K562 (cell line): ENCODE data around the gene NAA10. TPM values are rescaled to one million over a fixed set of nuclear protein-coding genes. Genes with fewer than 3 reads are reported as not detected.
A peak's percentile ranks its signal among the peaks of the same experiment; 100 is the strongest.
"Not testable (repeated sequence)": the region's sequence is repeated elsewhere in the genome, so short reads cannot be mapped to it uniquely, and the experiment has no call there.

ENCODE experiments used
- ATAC-seq: fragments of 200-7000 bp; cut with Tn5 transposase; 3 replicates; pipeline ENCODE4 v1.9.1; 2020; ENCODE audit warnings: moderate library complexity
- BruUV-seq: library from RNA; stranded (reverse); fragments of 400-500 nt; replicated peaks from 2 replicates; lab custom pipeline; 2021; lab: Mats Ljungman, UMichigan
- CTCF ChIA-PET: fragments of 300-600 bp; formaldehyde crosslinking; extraction: SDS; loops from one replicate; lab custom pipeline; 2021; ENCODE audit warnings: low intra/inter-chr PET ratio; lab: Yijun Ruan, JAX
- POLR2A ChIA-PET: fragments of 300-600, 350-650 bp; sonication (Branson Sonifier 250); formaldehyde crosslinking; extraction: SDS; loops from one replicate; lab custom pipeline; 2021; ENCODE audit warnings: antibody characterized with exemption, inconsistent platforms; lab: Yijun Ruan, JAX
- DNase-seq, 4 experiments: peaks; one replicate each; pipeline versions ENCODE4 v3.0.0 to v3.0.0-alpha.2; 2011 to 2018; ENCODE audit warnings: low spot score in 3 of 4, mixed read lengths in 3 of 4; ENCODE audit errors: extremely low read depth in 1 of 4
- FAIRE-seq: peaks from 2 replicates; lab custom pipeline; 2011; peaks lifted over from hg19 to GRCh38; lab: Jason Lieb, UNC
- H2AFZ ChIP-seq: 2 replicates; pipeline ENCODE4 v1.6.0; 2011; ENCODE audit warnings: low read depth, low read length, control low read depth, inconsistent platforms
- H3K27ac ChIP-seq: fragments of 200-600 bp; 3 replicates; pipeline ENCODE4 v1.8.0; 2011; ENCODE audit warnings: low read depth, mild to moderate bottlenecking, control low read depth, inconsistent platforms, low read length, moderate library complexity, mixed read lengths; ENCODE audit errors: extremely low read depth
- H3K27me3 ChIP-seq, 2 experiments: fragments of 300-600 bp in 1 of 2; 2 replicates in 1 of 2; 3 replicates in 1 of 2; pipeline versions ENCODE4 v1.6.0 to v1.8.0; 2011; ENCODE audit warnings: inconsistent platforms in 2 of 2, low read length in 2 of 2, mild to moderate bottlenecking in 1 of 2, mixed read lengths in 1 of 2, moderate library complexity in 1 of 2; ENCODE audit not compliant: control insufficient read depth in 2 of 2, insufficient read depth in 2 of 2
- H3K36me3 ChIP-seq: fragments of 300-600 bp; 3 replicates; pipeline ENCODE4 v1.8.0; 2011; ENCODE audit warnings: mild to moderate bottlenecking, low read length, inconsistent platforms; ENCODE audit not compliant: control insufficient read depth, insufficient read depth
- H3K4me1 ChIP-seq, 2 experiments: fragments of 200-600 bp in 1 of 2; replicated peaks in 1 of 2; 2 replicates in 1 of 2; 3 replicates in 1 of 2; pipeline versions ENCODE4 v1.5.1 to v1.8.0; 2011; ENCODE audit warnings: inconsistent platforms in 2 of 2, low read length in 2 of 2, mild to moderate bottlenecking in 1 of 2, mixed read lengths in 1 of 2, moderate library complexity in 1 of 2; ENCODE audit not compliant: control insufficient read depth in 2 of 2, insufficient read depth in 2 of 2
- H3K4me2 ChIP-seq: 2 replicates; pipeline ENCODE4 v1.6.1; 2011; ENCODE audit warnings: low read length, control low read depth, inconsistent platforms, mixed read lengths; ENCODE audit not compliant: insufficient read depth
- H3K4me3 ChIP-seq: fragments of 200-600 bp; sonication (generic), shearing (Covaris generic); 2 replicates; pipeline ENCODE4 v1.5.1; 2016; ENCODE audit warnings: control low read depth, inconsistent platforms
- H3K79me2 ChIP-seq: fragments of 200-600 bp; 3 replicates; pipeline ENCODE4 v1.8.0; 2011; ENCODE audit warnings: low read length, inconsistent platforms; ENCODE audit not compliant: control insufficient read depth, insufficient read depth
- H3K9ac ChIP-seq, 2 experiments: 2 replicates each; pipeline versions ENCODE4 v1.6.0 to v1.6.1; 2011; ENCODE audit warnings: low read depth in 2 of 2, low read length in 2 of 2, control low read depth in 1 of 2, inconsistent platforms in 1 of 2, mild to moderate bottlenecking in 1 of 2, mixed read lengths in 1 of 2; ENCODE audit not compliant: insufficient read depth in 1 of 2
- H3K9me1 ChIP-seq: one replicate; pipeline ENCODE4 v1.6.0; 2011; ENCODE audit warnings: inconsistent platforms, mild to moderate bottlenecking, low read length, moderate library complexity; ENCODE audit not compliant: control insufficient read depth, insufficient read depth
- H3K9me3 ChIP-seq: replicated peaks from 2 replicates; pipeline ENCODE4 v1.5.1; 2011; ENCODE audit warnings: low read depth, low read length, inconsistent platforms; ENCODE audit not compliant: control insufficient read depth, insufficient read depth
- H4K20me1 ChIP-seq: replicated peaks from 2 replicates; pipeline ENCODE4 v1.6.1; 2011; ENCODE audit warnings: low read length, inconsistent platforms, mixed read lengths; ENCODE audit not compliant: control insufficient read depth, insufficient read depth
- GTF2F1 ChIP-seq: IDR thresholded peaks from 2 replicates; pipeline ENCODE4 v1.6.1; 2011; ENCODE audit warnings: low read depth, low read length, improper control_type of control experiment
- KLF6 ChIP-seq: fragments of 250-450 bp; sonication (Bioruptor Pico); IDR thresholded peaks from 2 replicates; pipeline ENCODE4 v1.4.0; 2020; ENCODE audit warnings: mild to moderate bottlenecking, moderate library complexity, borderline replicate concordance
- NBN ChIP-seq: fragments of 450-650 bp; IDR thresholded peaks from 2 replicates; pipeline ENCODE4 v1.6.1; 2016; ENCODE audit warnings: low read depth, mild to moderate bottlenecking
- RUNX1 ChIP-seq: sonication (generic); IDR thresholded peaks from 2 replicates; pipeline ENCODE4 v1.6.1; 2016; ENCODE audit warnings: antibody characterized with exemption, low read depth
- SIN3B ChIP-seq: fragments of 450-650 bp; IDR thresholded peaks from 2 replicates; pipeline ENCODE4 v1.6.1; 2017; ENCODE audit warnings: low read depth, mild to moderate bottlenecking, moderate library complexity
- ZNF354B ChIP-seq: fragments of 250-450 bp; sonication (Bioruptor Pico); IDR thresholded peaks from 2 replicates; pipeline ENCODE4 v1.4.0; 2020
- ZNF695 ChIP-seq: fragments of 450-650 bp; formaldehyde crosslinking; IDR thresholded peaks from 2 replicates; pipeline ENCODE4 v1.4.0; 2020; ENCODE audit warnings: mild to moderate bottlenecking, moderate library complexity
- WGBS: fragments of 100-300 bp; shearing (Covaris generic); methylation state at CpG from one replicate; pipeline ENCODE4 v1.1.6; 2016; ENCODE audit warnings: low coverage, mixed read lengths; ENCODE audit not compliant: insufficient coverage; ENCODE audit errors: missing lambda C conversion rate; 5-methylcytosine and 5-hydroxymethylcytosine counted together
- in situ Hi-C: fragments of 300-500 bp; cut with MboI; formaldehyde crosslinking; loops from 4 replicates; pipeline ENCODE4 v1.15.0; 2018; ENCODE audit warnings: inconsistent platforms, mixed read lengths
- intact Hi-C: fragments of 100-400 bp; cut with micrococcal nuclease; formaldehyde crosslinking; loops from 2 replicates; pipeline ENCODE4 v1.14.2; 2022
- polyA plus RNA-seq, 8 experiments: library from polyadenylated mRNA; depleted of rRNA in 4 of 8; stranded (reverse) in 5 of 8; unstranded in 3 of 8; fragments of >200 nt; fragmentation: Nextera tagmentation in 2 of 8; fragmentation: Illumina TruSeq in 1 of 8; extraction: Ambion mirVana in 2 of 8; extraction: Trizol in 1 of 8; gene quantifications; 2 replicates each; pipeline versions ENCODE4 v1.2.1 to v1.2.3, GENCODE V29; 2011 to 2014; ENCODE audit warnings: inconsistent platforms in 1 of 8, missing spikeins in 1 of 8
- total RNA-seq, 7 experiments: library from RNA; depleted of rRNA in 6 of 7; stranded (reverse); fragments of >200 nt in 6 of 7; fragmentation: Illumina TruSeq in 2 of 7; extraction: Trizol in 2 of 7; gene quantifications; 2 replicates each; pipeline versions ENCODE4 v1.2.1 to v1.2.3, GENCODE V29; 2011 to 2021; ENCODE audit warnings: low replicate concordance in 1 of 7

The NAA10 gene
- total and polyA plus RNA-seq, 9 of the 15 experiments (the other 6 are each of a cell fraction or from before 2014, with no cell fraction given), result 11.1 to 250 (median 134) TPM

DNA sequence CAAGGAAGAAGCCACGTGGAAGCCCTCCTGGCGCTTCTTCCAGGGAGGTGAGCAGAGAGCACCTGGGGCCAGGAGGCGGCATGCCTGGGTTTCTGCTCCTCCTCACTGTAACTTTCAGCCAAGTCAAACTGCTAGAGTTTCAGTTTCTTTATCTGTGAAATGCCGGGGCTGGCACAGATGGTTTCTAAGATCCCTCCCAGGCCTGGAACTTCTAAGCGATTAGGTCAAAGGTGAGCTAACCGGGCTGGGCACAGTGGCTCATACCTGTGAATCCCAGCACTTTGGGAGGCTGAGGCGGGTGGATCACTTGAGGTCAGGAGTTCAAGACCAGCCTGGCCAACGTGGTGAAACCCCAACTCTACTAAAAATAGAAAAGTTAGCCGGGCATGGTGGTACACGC is 45.6 kb upstream of the NAA10 start:
- H3K79me2 ChIP-seq, H3K4me3 ChIP-seq, H3K4me2 ChIP-seq, intact Hi-C loops, H3K9me1 ChIP-seq, H3K27ac ChIP-seq, DNase-seq, ATAC-seq, BruUV-seq, H3K9ac ChIP-seq, H2AFZ ChIP-seq, in situ Hi-C loops, H3K27me3 ChIP-seq, H3K9me3 ChIP-seq, CTCF ChIA-PET, H4K20me1 ChIP-seq, H3K36me3 ChIP-seq: not testable (repeated sequence)
- H3K4me1 ChIP-seq, result peaks cover 13 to 34% of the 10 kb centered on the region in 2 experiments
- WGBS, result 64% methylated on average over 5 of the region's 10 CpGs
- POLR2A ChIA-PET, result interaction anchor here (2.5 kb wide), 1 partner anchor 9 kb away, joined by 16 read pairs; the partner anchor contains the start of genes HCFC1 and TMEM187
- peak; percentile 46 for FAIRE-seq

GRCh38 chrX:153974726-153975286 is 40.0 kb upstream of the NAA10 start:
- in situ Hi-C loops, result no loop called here
- WGBS, result 83% methylated on average over 3 of the region's 3 CpGs
- peaks cover 13 to 31% of the 10 kb centered on the region in 2 experiments; a peak in 4 of 5 replicates for H3K4me1 ChIP-seq
- no peak overlapping the region; the same call in 2 of the 3 replicates for H3K27ac ChIP-seq
- H3K27me3 ChIP-seq, result no peaks in the 10 kb centered on the region
- H3K36me3 ChIP-seq, result peaks cover under 1% of the 10 kb centered on the region; the same call in 2 of the 3 replicates
- no peaks in the 10 kb centered on the region for H3K9me3 ChIP-seq
- ChIA-PET CTCF (interaction anchor here (0.6 kb wide), 1 partner anchor 45 kb away, joined by 5 read pairs; the partner anchor contains the start of gene IRAK1), POLR2A (interaction anchor here (0.8 to 1.0 kb wide), 3 partner anchors 9 to 273 kb away, joined by 3 to 4 read pairs (median 3); no protein-coding TSS in a partner anchor)
- no peak for ATAC-seq
- FAIRE-seq, result no peak
- peak overlapping the region; percentile 91; the same call in 1 of the 2 replicates for H3K4me2 ChIP-seq
- no peak for TF ChIP-seq SIN3B
- TF ChIP-seq GTF2F1, result no peak
- no peak for TF ChIP-seq RUNX1
- no peak for TF ChIP-seq ZNF354B (CRISPR knock-in tag)
- no peak for TF ChIP-seq KLF6 (CRISPR knock-in tag)
- TF ChIP-seq NBN, result no peak
- no peak for TF ChIP-seq ZNF695 (CRISPR knock-in tag)
- peaks cover 38% of the 10 kb centered on the region for H3K79me2 ChIP-seq
- peak overlapping the region in 1 of 2 experiments; percentile 99; a peak in 2 of 4 replicates for H3K9ac ChIP-seq
- H2AFZ ChIP-seq, result no peak overlapping the region
- no peak for DNase-seq
- no peak overlapping the region for H3K4me3 ChIP-seq
- no TSS peak for BruUV-seq
- intact Hi-C loops, result no loop called here
- peaks cover 1% of the 10 kb centered on the region for H4K20me1 ChIP-seq
- no peaks in the 10 kb centered on the region for H3K9me1 ChIP-seq
